WERI-Rb-1 (cell line): ENCODE measurements around the gene GPX7.

Experiments
- DNase-seq: peaks from one replicate; pipeline ENCODE4 v3.0.0-alpha.2; 2020
- H3K27ac ChIP-seq: fragments of 250-450 bp; sonication (Bioruptor Pico); 2 replicates; pipeline ENCODE4 v1.5.1; 2020; ENCODE audit warnings: mild to moderate bottlenecking, moderate library complexity
- H3K27me3 ChIP-seq: fragments of 250-450 bp; sonication (Bioruptor Pico); 2 replicates; pipeline ENCODE4 v1.5.1; 2021; ENCODE audit warnings: mild to moderate bottlenecking, low read depth, moderate library complexity; ENCODE audit not compliant: insufficient read depth, severe bottlenecking
- H3K36me3 ChIP-seq: fragments of 250-450 bp; sonication (Bioruptor Pico); 2 replicates; pipeline ENCODE4 v1.5.1; 2020; ENCODE audit warnings: mild to moderate bottlenecking, moderate library complexity
- H3K4me3 ChIP-seq: 2 replicates; pipeline ENCODE4 v1.5.1; 2011; ENCODE audit warnings: low read depth, mild to moderate bottlenecking, control low read depth, low read length
- H3K9me3 ChIP-seq: fragments of 250-450 bp; sonication (Bioruptor Pico); 2 replicates; pipeline ENCODE4 v1.5.1; 2021; ENCODE audit warnings: mild to moderate bottlenecking, moderate library complexity; ENCODE audit not compliant: severe bottlenecking
- CTCF ChIP-seq: IDR thresholded peaks from 2 replicates; pipeline ENCODE4 v1.5.1; 2011; ENCODE audit warnings: low read depth, mild to moderate bottlenecking, control low read depth, inconsistent platforms, low read length

Gene GPX7

DNA sequence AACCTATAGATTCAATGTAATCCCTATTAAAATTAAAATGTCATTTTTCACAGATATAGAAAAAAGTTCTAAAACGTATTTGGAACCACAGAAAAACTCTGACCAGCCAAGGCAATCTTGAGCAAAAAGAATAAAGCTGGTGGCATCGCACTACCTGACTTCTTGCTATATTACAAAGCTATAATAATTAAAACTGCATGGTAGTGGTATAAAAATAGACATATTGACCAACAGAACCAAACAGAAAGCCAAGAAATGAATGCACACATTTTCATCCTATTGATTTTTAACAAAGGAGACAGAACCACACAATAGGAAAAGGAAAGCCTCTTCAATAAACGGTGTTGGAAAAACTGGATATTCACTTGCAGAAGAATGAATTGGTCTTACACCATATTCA is 21.6 kb downstream of the GPX7 start:
- no peak for DNase-seq
- no peak for TF ChIP-seq CTCF

DNA sequence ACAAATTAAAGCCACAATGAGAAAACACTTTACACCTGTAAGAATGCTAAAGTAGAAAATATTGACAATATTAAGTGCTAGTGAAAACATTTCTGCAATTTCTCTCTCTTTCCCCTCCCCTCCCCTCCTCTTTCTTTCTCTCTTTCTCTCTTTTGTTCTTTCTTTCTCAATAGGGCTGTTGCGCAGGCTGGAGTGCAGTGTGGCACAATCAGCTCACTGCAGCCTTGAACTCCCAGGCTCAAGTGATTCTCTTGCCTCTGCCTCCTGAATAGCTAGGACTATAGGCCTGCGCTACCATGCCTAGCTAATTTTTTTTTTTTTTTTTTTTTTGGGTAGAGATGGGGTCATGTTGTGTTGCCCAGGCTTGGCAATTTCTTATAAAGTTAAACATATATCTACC is 24.9 kb downstream of the GPX7 start:
- Histone ChIP-seq H3K36me3 (no peaks in the 10 kb centered on the region), H3K27me3 (no peaks in the 10 kb centered on the region), H3K9me3 (peaks cover 5% of the 10 kb centered on the region), H3K27ac (no peak overlapping the region), H3K4me3 (no peak overlapping the region)
- no peak for TF ChIP-seq CTCF
- no peak for DNase-seq

More for the DNA sequence above, 21.6 kb downstream of the GPX7 start:
- Histone ChIP-seq H3K9me3 (peaks cover 9% of the 10 kb centered on the region), H3K27ac (no peak overlapping the region), H3K36me3 (no peaks in the 10 kb centered on the region), H3K27me3 (no peaks in the 10 kb centered on the region), H3K4me3 (no peak overlapping the region)

- H3K27me3 ChIP-seq, result peaks cover 2% of the 10 kb centered on the region
- no peaks in the 10 kb centered on the region for H3K36me3 ChIP-seq
- no peak overlapping the region for H3K27ac ChIP-seq
- no peak for DNase-seq
- no peak for TF ChIP-seq CTCF
- peaks cover 2% of the 10 kb centered on the region for H3K9me3 ChIP-seq
- H3K4me3 ChIP-seq, result no peak overlapping the region
Measured at GRCh38 chr1:52628614-52629324, 26.6 kb downstream of the GPX7 start.

DNA sequence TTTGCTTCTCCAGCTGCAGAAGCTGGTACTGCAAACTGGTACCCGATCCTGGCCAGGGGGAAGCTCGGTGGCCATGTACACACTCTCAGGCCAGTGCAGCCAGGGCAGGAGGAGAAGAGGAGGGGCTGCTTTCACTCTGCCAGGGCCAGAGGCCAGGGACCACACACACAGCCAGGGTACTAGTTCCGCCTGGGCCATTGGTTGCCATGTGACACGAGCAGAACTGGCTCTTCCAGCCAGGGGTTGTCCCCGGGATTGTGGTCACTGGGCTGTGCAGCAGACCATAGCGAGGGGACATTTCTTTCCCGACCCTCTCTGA is 27.1 kb downstream of the GPX7 start:
- H3K27ac ChIP-seq, result no peak overlapping the region
- no peak for DNase-seq
- no peaks in the 10 kb centered on the region for H3K9me3 ChIP-seq
- no peak for TF ChIP-seq CTCF
- H3K27me3 ChIP-seq, result peaks cover 2% of the 10 kb centered on the region
- H3K4me3 ChIP-seq, result no peak overlapping the region
- H3K36me3 ChIP-seq, result no peaks in the 10 kb centered on the region

GRCh38 chr1:52629667-52630066 is 27.5 kb downstream of the GPX7 start:
- Histone ChIP-seq H3K27me3 (peaks cover 2% of the 10 kb centered on the region), H3K36me3 (no peaks in the 10 kb centered on the region), H3K9me3 (no peaks in the 10 kb centered on the region), H3K4me3 (no peak overlapping the region), H3K27ac (no peak overlapping the region)
- TF ChIP-seq CTCF, result no peak
- DNase-seq, result no peak

DNA sequence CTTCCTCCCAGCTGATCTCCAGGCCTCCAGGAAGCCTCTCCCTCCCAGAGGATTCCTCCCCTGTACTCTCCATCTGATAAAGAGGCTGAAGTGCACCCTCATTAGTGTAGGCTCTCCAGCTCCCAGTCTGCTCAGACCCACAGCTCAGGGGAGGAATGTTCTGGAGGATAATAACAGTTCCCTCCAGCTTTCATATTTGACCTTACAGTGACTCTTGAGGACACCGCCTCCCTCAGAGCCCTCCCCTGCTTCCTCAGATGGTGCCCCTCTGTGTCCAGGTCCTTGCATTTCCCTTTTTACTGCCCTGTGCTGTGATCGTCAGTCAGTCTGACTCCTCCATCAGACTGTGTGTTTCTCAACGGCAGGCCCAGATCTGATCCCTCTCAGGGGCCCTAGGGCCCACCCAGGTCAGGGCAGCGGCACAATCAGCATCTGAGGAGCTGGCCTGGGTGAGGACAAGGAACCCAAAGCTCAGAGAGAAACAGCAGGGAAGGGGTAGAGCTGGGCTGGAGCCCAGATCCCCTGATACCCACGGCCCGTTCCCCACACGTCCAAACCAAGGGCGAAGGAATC is 29.7 kb downstream of the GPX7 start:
- H3K9me3 ChIP-seq, result no peaks in the 10 kb centered on the region
- TF ChIP-seq CTCF, result no peak
- no peak overlapping the region for H3K4me3 ChIP-seq
- H3K27me3 ChIP-seq, result peaks cover 2% of the 10 kb centered on the region
- DNase-seq, result no peak
- no peak overlapping the region for H3K27ac ChIP-seq
- H3K36me3 ChIP-seq, result no peaks in the 10 kb centered on the region
